RWPE1 (cell line): ENCODE measurements around the gene BCL6B.

Experiments
- CTCF ChIA-PET: fragments of 350-600 bp; sonication (Branson Sonifier 250); formaldehyde crosslinking; extraction: SDS; loops from one replicate; lab custom pipeline; 2021; lab: Yijun Ruan, JAX
- POLR2A ChIA-PET: fragments of 400-600 bp; formaldehyde crosslinking; extraction: SDS; loops from one replicate; lab custom pipeline; 2020; ENCODE audit warnings: antibody characterized with exemption; ENCODE audit not compliant: low non-redundant PET; lab: Yijun Ruan, JAX
- DNase-seq: peaks from one replicate; pipeline ENCODE4 v3.0.0; 2012; ENCODE audit warnings: low spot score
- H3K27ac ChIP-seq: fragments of 450-650 bp; 2 replicates; pipeline ENCODE4 v1.5.1; 2017
- TF ChIP-seq, protein P1 (sequence below): fragments of 450-650 bp; conservative IDR thresholded peaks from 2 replicates; pipeline ENCODE4 v1.5.1; 2017; ENCODE audit warnings: low read depth, mild to moderate bottlenecking

Gene BCL6B

DNA sequence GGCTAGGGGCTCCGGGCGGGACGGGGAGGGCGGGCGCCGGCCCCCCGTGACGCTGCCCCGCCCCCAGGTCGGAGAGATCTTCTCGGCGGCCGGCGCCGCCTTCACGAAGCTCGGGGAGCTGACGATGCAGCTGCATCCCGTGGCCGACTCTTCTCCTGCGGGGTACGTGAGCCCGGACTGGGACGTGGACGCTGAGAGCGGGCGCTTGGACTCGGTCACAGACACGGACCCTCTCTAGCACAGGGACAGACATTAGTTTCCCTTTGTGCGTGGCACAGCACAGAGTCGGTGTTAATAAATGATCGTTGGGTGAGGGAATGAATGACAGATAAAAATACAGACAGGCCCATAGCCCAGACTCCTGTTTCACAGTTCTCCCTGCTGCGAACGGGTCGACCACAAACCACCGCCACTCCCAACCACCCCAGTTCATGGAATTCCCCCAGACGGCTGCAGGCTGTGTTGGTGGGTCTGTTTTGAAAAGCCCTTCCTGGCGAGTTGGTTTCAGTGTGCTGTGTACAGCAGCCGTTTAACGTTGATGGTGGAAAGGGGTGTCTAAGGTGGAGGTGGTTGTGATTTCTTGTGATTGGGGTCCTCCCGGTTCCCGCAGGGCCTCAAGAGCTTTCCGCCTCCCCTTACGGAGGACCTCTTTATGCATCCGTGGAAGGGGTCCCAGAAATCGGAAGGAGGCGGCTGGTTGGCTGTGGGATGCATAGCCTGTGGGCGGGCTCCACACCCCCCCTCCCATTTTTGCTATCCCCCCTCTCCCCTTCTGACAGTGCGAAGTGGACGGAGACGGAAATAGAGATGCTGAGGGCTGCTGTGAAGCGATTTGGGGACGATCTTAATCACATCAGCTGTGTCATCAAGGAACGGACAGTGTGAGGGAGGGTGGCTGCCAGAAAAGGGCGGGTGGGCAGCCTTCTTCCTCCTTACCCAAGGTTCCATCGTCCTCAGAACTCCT, 7.6 kb upstream of the BCL6B start:
- peak overlapping the region; percentile 95 for H3K27ac ChIP-seq
- TF ChIP-seq, protein P1, sequence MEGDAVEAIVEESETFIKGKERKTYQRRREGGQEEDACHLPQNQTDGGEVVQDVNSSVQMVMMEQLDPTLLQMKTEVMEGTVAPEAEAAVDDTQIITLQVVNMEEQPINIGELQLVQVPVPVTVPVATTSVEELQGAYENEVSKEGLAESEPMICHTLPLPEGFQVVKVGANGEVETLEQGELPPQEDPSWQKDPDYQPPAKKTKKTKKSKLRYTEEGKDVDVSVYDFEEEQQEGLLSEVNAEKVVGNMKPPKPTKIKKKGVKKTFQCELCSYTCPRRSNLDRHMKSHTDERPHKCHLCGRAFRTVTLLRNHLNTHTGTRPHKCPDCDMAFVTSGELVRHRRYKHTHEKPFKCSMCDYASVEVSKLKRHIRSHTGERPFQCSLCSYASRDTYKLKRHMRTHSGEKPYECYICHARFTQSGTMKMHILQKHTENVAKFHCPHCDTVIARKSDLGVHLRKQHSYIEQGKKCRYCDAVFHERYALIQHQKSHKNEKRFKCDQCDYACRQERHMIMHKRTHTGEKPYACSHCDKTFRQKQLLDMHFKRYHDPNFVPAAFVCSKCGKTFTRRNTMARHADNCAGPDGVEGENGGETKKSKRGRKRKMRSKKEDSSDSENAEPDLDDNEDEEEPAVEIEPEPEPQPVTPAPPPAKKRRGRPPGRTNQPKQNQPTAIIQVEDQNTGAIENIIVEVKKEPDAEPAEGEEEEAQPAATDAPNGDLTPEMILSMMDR = peak; percentile 41; the same call in 1 of the 2 replicates

DNA sequence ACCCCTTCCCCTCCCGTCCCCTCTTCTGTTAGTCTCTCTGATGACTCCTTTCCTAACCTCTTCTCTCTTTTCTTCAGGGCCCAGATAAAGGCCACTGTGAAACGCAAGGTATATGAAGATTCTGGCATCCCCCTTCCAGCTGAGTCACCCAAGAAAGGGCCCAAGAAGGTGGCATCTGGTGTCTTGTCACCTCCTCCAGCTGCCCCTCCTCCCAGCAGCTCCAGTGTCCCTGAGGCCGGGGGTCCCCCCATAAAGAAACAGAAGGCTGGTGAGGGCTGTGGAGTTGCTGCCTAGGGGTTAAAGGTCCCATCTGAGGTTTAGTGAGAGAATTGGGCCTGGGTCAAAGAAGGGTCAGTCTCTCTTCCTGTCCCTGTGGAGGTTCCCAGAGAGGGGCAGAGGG, 6.4 kb upstream of the BCL6B start:
- TF ChIP-seq, protein P1 = no peak
- DNase-seq = no peak
- H3K27ac ChIP-seq = peak overlapping the region; percentile 43
- POLR2A ChIA-PET = no interaction called here
- CTCF ChIA-PET = interaction anchor here (0.8 kb wide), 1 partner anchor 12 kb away, joined by 3 read pairs; no protein-coding TSS in a partner anchor

More for the DNA sequence above, 7.6 kb upstream of the BCL6B start:
- no peak for DNase-seq
- ChIA-PET POLR2A (no interaction called here), CTCF (interaction anchor here (0.5 kb wide), 1 partner anchor 395 kb away, joined by 3 read pairs; no protein-coding TSS in a partner anchor)

DNA sequence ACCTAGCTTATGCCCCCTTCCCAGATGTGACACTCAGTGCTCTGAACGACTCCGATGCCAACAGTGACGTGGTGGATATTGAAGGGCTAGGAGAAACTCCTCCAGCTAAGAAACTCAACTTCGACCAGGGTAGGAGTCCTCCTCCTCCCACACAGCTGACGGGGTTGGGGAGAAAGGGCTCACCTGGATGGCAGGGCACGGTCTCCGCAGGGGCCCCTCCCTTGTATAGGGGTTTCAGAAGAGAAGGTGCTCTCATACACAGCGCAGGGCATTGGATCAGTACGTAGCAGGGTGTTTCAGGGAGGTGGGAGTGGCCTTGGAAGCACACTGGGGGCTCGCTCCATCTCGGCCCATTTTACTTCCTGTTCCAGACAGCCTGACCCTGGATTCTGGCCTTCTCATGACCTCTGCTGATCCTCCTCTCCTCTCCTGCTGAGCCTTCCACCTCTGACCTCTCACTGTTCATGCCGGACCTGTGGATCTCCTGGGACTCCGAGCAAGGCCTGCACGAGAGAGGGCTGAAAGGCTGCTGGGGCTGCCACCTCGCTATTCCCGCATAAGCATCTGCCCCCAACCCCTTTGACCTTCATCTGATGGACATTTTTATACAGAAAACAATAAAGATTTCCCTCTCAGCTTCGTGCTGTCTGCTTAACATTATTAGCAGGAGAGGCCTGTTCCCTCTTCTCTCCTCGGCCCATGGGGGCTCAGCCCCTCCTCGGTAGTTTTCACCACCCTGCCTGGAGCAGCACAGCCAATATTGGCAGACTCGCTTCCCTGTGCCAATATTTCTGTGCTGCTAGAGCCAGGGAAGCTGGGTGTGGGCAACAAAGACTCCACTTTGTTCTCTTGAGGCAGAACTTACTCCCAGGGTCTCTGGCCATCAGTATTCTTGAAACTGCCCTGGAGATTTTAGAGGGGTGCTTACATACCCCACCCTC, 5.7 kb upstream of the BCL6B start:
- POLR2A ChIA-PET = no interaction called here
- no peak for DNase-seq
- peak overlapping the region; percentile 43 for H3K27ac ChIP-seq
- TF ChIP-seq, protein P1 = no peak
- CTCF ChIA-PET = interaction anchor here (0.8 to 1.0 kb wide), 2 partner anchors 13 to 106 kb away, joined by 3 to 5 read pairs; no protein-coding TSS in a partner anchor

DNA sequence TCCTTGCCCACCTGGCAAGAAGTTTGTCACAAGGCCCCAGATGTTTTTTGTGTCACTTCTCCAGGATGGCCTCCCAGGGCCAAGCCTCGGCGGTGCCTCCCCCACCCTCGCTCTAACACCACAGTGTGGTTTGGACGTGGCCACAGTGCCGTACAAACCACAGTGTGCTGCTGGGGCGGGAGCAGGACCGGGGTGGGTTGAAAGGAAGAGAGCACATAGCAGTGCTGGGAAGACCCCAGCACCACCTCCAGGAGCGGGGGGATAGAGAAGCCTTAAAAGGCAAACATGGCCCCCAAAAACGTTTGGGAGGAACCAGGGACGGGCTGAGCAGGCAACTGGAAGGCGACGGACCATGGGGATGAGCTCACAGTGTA, 5.0 kb upstream of the BCL6B start:
- DNase-seq = no peak
- POLR2A ChIA-PET = no interaction called here
- CTCF ChIA-PET = interaction anchor here (1.0 kb wide), 1 partner anchor 107 kb away, joined by 5 read pairs; no protein-coding TSS in a partner anchor
- TF ChIP-seq, protein P1 = no peak
- H3K27ac ChIP-seq = peak overlapping the region; percentile 43

DNA sequence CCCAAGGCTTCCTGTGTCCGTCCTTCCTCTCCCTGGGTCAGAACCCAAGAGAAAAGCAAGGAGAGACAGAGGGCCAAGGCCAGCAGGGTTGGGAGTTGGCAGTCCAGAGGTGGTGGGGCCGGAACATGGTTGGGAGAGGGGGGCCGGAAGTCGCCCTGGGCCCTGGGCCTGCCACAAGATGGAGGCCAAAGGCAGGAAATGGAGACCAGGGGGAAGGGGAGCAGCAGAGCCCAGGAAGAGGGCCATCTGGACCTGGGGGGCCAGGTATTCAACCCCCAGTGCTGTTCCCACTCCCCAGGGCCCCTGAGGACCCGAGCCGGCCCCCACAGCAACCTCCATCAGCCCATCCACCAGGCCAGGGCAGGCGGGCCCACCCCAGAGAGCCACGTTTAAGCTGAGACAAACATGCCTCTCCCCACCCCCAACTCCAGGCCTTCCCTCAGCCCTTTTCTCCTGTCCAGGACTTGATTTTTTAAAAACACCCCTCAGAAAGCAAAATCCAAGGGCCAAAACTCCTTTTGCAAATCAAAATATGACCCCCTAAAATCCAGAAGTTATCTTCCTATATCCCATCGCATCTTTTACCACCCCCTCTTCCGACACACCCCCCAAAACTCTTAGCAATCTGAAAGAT, 4.4 kb upstream of the BCL6B start:
- POLR2A ChIA-PET = no interaction called here
- H3K27ac ChIP-seq = peak overlapping the region; percentile 43
- TF ChIP-seq, protein P1 = no peak
- no peak for DNase-seq
- CTCF ChIA-PET = interaction anchor here (0.7 to 1.0 kb wide), 2 partner anchors 107 to 313 kb away, joined by 5 to 7 read pairs; no protein-coding TSS in a partner anchor
